Hepatocyte (in vitro differentiated cells): ENCODE data around the gene XRCC6.

Experiments
- CTCF ChIP-seq: fragments of 200-600 bp; sonication (generic); IDR thresholded peaks from 2 replicates; pipeline ENCODE4 v1.5.1; 2016; ENCODE audit warnings: antibody characterized with exemption, mild to moderate bottlenecking; ENCODE audit not compliant: poor library complexity
- EZH2 ChIP-seq: fragments of 200-600 bp; sonication (generic); IDR thresholded peaks from 2 replicates; pipeline ENCODE4 v1.6.1; 2016; ENCODE audit warnings: antibody characterized with exemption, mild to moderate bottlenecking, borderline replicate concordance

- no peak for TF ChIP-seq CTCF
- no peak for TF ChIP-seq EZH2
Measured at GRCh38 chr22:41575533-41575932, 45.6 kb upstream of the XRCC6 start.
